Spleen (tissue), 7 donors: Measurements from ENCODE around the gene MSTN.

ENCODE experiments used
- POLR2A ChIP-seq, 3 donors: fragments of 450-650 bp; IDR thresholded peaks; one replicate each; pipeline ENCODE4 v1.5.1; 2017; ENCODE audit warnings: antibody characterized with exemption in 3 of 3, mild to moderate bottlenecking in 1 of 3
- POLR2AphosphoS5 ChIP-seq, 3 donors: sonication (generic); formaldehyde crosslinking; IDR thresholded peaks; one replicate each; pipeline ENCODE4 v1.5.1; 2017; ENCODE audit warnings: antibody characterized with exemption in 3 of 3
- TF ChIP-seq, protein P1 (sequence below), 11 experiments: fragments of 200-600 bp in 7 of 11; fragments of 450-650 bp in 4 of 11; sonication (generic) in 4 of 11; IDR thresholded peaks in 8 of 11; conservative IDR thresholded peaks in 3 of 11; 1 replicate in 7 of 11; 2 replicates in 4 of 11; pipeline versions ENCODE4 v1.4.0 to v1.8.0; 2016 to 2021; ENCODE audit warnings: antibody characterized with exemption in 11 of 11, inconsistent platforms in 4 of 11, mild to moderate bottlenecking in 1 of 11
- donor health status: DM: no; HTN: no; CAD: no; lungs with moderate emphysema.
- donor health status: DM: no; HTN: no; CAD: no.
- donor health status: DM: no; HTN: no; CAD: no.

DNA sequence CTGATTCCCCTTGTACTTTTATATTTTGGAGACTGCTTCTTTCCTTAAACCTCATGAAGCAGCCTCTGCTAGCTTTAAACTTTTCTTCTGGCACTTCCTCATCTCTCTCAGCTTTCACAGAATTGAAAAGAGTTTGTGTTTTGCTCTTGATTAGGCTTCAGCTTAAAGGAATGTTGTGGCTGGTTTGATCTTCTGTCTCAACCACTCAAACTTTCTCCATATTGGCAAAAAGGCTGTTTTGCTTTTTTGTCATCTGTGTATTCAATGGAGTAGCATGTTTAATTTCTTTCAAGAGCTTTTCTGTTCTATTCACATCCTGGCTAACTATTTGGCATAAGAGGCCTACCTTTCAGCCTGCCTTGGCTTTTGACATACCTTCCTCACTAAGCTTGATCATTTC lies 36.3 kb upstream of the MSTN start:
- TF ChIP-seq, protein P1, sequence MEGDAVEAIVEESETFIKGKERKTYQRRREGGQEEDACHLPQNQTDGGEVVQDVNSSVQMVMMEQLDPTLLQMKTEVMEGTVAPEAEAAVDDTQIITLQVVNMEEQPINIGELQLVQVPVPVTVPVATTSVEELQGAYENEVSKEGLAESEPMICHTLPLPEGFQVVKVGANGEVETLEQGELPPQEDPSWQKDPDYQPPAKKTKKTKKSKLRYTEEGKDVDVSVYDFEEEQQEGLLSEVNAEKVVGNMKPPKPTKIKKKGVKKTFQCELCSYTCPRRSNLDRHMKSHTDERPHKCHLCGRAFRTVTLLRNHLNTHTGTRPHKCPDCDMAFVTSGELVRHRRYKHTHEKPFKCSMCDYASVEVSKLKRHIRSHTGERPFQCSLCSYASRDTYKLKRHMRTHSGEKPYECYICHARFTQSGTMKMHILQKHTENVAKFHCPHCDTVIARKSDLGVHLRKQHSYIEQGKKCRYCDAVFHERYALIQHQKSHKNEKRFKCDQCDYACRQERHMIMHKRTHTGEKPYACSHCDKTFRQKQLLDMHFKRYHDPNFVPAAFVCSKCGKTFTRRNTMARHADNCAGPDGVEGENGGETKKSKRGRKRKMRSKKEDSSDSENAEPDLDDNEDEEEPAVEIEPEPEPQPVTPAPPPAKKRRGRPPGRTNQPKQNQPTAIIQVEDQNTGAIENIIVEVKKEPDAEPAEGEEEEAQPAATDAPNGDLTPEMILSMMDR (IDR thresholded peaks at IDR 0.05 in 8 of 11, conservative IDR thresholded peaks at IDR 0.05 in 3 of 11): no peak
- TF ChIP-seq POLR2A (IDR thresholded peaks at IDR 0.05): no peak
- TF ChIP-seq POLR2AphosphoS5 (IDR thresholded peaks at IDR 0.05): no peak
